Stimulated activated CD8-positive, alpha-beta memory T cell treated with anti-CD3 and anti-CD28 coated beads, Interleukin-15, amount 100 ng/mL, for 24 hours (primary cell): ENCODE data around the gene NEDD9.

Experiments used
- DNase-seq: peaks from one replicate; pipeline ENCODE4 v3.0.0-alpha.2; 2020; ENCODE audit warnings: low read depth

The NEDD9 gene

DNA sequence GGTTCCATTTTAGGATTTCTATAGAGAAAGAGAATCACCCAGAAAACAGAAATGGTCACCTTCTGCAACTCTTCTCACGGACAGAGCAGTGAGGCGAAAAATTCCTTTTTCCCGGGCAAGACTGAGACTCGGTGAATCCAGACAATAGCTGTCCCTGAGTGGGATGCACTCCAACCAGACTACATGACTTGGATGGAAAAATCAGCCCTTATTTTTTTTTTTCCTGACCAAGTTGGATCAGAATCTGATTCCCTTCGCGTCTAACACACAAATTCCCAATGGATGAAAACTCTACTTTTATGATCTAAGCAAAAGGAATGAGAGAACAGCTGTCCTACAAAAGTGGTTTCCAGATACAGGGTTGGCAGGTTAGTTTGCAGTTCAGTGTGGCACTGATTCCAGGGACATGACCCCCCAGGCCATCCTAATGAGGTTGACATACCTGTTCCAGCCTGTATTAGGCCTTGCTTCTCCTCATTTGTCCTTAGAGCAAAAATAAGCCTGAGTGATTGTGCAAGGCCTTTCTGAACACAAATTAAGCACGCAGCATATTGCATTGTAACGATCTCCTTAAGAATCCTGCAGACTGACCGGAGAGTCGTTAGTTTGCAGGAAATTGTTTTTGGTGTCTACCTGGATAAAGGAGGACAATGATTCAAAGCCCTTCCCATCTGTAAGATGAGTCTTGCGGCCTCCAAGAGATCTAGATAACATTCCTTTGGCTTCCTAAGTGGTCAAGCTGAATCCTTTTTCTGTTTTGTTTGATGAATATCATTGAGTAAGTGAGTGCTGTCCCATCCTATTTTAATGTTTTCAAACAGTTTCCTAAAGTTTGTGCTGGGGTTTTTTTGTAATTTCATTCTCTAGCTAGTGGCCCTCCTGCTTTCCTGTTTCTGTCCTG, 1.5 kb upstream of the NEDD9 start:
- no peak for DNase-seq

DNA sequence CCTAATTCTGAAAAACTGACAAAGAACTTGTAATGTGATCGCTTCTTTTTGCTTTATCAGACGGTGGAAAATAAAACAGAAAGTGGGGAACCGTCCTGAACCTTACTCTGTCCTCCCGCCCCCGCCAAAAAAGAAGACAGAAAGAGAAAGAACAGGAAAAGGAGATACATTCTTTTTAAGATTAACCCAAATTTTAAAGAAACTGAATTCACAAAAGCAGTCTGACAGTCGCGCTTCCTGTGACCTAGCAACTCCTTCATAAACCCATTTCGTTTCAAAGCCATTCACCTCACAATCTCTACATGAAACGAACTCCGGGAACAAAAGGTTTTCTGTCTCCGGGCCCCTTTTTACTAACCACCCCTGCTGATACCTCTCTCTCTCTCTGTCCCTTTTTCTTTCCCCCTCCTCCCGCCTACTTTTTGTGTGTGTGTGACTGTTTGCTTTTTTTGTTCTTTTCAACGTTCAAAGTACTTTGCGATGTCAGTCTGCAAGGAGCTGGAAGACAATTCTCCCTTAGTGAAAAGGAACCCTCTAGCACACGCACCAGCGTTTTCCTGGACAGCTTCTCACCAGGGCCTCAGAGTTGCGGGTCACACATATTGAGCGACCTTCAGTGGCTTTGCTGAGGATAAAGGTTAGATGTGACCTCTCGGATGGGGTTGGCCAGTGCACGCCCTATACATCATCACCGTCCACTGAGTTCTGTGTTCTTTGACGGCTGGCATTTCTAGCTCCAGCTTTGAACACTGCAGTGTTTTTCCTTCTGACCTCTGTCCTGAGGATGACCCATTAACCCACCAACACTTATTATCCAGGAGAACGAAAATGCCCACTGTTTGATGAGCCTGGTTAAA, 530 bp upstream of the NEDD9 start:
- no peak for DNase-seq

DNA sequence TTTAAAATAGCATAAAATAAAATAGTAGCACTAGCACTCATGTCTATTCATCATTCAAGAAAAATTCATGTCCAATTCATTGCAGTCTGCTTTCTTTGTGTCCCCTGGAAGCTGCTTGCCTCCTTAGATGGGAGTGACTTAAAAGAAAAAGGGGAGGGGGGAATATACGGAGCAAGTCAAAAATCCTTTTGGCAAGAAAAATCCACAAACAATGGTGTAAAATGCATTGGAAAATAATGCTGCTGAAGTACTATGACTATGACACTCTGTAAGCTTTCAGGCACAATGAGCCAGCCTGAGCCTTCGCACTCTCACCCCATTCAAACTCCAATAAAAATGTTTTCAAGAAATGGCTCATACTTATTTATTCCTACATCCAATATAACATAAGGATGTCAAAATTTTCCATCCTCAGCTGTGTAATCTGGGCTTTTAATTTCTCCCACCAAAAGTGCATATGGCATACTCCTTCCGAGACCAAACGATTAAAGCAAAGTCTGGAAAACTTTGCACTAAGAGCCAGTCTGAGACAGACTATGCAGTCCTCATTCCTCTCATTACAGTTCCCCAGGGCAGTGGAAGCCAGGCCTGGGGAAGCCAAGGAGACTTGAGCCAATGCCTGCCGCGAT, 790 bp downstream of the NEDD9 start:
- no peak for DNase-seq

DNA sequence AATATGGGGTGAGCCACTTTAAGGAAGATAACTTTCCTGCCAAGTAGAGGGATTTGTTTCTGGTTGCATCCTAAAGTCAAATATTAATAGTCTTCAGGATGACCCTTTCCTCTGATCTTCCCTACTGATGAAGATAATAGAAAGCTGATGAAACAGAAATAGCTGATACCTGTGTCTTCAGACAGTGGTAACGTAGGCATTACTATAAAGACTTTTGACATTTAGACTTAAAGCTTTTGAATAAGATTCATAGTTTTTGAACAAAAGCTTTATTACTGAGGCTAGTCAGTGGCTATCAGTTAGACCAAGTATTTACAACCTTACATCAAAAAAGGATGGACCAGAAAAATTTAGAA, 1.4 kb downstream of the NEDD9 start:
- no peak for DNase-seq

DNA sequence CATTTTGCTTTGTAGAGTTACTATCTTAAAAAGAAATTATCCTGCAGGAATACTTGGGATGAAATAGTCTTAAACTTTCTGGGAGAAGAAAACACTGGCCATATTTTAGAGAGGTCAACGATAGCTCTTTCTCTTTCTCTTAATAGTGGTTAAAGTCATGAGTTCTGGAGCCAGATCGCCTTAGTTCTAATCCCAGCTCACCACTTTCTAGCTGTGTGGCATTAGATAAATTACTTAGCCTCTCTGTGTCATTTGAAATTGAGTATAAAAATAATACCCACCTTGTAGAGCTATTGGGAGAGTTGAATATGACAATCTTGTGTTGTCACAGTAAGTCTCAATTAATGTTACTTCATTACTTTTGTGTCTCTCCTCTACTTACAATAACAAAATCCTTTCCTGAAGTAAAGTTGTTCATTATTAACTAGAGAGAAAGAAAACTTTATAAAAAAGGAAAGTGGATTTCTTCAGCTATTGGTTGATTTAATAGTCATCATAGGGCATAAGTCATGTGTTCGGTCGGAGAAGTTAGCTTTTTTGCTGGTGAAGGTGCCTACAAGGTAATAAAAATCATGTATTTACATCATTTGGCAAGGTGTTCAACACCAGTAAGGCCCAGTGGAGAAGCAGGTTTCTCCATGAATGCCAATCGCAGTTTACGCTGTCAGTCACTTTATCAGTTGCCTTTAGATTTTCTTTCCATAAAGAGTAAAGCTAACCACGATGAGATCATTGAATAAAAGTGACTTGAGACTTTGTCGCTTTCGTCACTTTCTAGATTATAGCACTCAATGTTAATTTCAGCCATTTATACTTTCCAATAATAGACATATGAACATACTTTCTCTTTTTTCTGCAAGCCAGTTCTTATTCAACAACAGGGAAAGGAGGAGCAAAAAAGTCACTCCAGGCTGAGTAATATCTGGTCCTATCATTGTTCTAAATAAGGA, 2.0 kb downstream of the NEDD9 start:
- DNase-seq = no peak

DNA sequence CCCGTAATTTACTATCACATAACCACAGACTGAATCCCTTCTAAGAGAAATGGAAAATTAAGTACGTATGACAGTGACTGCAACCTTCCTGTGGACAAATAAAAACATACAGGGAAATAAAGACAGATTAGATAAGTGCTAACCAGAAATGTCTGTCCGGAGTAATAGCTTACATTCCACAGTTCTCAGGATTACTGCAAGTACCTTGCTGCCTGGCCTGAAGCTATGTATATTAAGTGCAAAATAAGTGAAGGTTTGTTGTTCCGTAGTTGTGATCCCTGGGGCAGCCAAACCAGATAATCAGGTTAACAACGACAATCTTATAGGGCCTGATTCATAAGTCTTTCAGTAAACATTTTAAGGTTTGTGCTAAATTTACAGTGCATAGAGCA, 2.8 kb downstream of the NEDD9 start:
- DNase-seq = no peak

DNA sequence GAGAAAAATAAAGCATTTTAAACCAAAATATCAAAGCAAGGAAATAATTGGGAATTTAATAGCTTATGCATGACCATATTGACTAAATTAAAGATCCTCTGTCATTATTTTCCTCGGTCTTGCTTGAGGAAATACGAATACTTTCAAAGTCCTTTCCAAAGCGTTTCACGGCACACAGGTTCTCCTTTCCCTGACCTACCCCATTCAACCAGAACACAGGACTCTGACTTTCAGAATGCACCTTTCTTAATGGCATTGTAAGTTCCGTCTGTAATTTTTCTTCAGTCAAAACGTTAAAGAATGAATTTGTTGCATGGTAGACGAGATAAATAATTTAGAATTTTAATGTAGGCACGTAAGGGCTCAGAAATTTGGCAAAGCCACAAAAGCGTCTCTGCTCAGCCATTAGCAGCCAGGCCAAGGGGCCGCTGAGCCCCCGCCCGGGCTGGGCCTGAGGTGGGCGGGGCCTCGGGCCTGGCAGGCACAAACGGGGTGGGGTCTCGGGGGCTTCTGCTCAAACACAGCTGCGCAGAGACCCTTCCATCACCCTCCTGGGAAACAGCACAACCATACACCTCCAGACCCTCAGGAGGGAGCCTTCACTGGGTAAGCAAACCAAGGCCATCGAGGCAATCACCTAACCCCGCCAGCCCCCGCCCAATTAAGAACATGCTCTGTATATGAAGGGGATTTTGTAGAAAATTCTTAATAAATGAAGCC, 3.4 kb downstream of the NEDD9 start:
- no peak for DNase-seq

DNA sequence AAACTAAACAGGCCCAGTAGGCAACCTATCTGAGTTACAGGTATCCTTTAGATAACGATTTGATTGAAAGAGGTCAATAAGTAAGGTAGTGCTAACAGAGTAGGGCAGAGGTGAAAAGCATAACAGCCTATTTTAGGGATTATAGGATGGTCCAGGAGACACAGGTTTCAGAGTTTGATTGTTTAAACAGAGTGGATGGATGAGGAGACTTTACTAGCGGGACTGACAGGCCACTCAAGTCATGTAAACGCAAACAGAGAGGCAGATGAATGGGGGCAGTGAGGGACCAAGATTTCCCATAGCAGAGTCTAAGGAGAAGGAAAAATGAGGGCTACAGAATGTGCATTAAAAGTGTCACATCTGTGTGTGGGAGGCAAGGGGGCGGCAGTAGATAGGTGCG, 4.8 kb downstream of the NEDD9 start:
- DNase-seq = no peak

DNA sequence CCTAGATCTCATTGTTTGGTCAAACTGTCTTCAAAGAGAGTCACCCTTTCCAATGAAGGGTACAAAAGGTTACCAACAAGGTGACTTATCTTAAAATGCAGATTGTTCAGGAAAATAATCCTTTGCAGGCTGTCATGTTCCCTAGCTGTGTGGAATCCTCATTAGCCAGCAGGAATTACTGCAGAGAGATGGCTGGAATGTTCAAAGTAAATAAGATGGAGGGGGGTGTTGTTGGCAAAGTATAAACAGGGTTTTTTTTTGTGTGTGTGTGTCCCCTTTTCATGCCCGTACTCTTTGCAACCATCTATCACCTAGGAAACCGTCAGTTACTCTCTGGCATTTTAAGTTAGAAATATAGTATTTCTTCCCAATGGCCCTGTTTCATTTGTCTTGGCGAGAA, 6.5 kb downstream of the NEDD9 start:
- DNase-seq = no peak

DNA sequence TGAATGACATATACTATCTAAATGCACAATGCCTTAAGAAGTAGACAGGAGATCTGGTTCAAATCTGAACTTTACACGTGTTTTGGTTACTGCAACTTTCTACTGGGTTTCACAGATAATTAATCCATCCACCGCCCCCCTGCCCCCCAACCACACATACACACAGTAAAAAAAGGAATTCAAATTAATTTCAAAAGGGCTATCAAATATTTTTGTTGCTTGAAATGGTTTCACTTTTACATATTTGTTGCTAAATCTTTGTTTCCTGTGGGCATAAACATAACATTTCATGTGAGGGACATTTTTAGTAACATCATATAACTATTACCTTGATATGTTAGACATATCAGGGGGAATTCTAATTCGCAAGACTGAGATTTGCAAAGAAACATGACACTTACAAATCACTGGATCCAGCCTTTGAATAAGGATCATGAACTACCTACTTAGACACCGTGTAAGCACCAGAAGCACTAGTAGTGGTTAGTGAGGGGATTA, 7.5 kb downstream of the NEDD9 start:
- no peak for DNase-seq

DNA sequence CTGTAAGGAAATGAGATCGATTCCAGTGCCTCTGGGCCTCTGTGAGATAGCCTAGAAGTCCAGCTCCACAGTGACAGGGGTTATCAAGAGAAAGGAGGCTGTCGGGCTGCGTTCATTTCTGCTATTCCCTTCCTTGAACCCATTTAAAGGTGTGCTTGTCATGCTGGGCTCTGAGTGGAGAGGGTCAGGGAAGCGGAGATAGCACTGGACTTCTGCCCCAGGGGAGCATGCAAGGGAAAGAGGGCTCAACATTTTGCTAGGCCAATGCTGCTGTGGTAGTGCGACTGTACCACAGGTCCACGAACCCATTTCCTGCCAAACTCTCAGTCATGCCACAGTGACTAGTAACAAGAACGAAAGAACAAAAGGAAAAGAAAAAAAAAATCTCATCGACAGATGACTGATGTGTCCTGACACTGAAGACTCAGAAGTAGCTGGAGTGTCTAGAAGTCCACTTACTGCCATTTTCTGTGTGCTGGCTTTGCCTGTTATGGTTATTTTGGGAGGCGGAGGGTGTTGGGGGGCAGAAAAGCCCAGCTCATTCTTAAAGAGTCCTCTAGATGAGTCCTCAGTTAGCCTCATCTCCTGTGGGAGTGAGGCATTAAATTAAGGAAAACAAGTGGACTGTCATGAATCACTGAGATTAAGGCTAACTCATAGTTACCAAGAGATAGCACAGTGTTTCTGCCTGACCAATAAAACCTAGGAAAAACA, 8.1 kb downstream of the NEDD9 start:
- no peak for DNase-seq

DNA sequence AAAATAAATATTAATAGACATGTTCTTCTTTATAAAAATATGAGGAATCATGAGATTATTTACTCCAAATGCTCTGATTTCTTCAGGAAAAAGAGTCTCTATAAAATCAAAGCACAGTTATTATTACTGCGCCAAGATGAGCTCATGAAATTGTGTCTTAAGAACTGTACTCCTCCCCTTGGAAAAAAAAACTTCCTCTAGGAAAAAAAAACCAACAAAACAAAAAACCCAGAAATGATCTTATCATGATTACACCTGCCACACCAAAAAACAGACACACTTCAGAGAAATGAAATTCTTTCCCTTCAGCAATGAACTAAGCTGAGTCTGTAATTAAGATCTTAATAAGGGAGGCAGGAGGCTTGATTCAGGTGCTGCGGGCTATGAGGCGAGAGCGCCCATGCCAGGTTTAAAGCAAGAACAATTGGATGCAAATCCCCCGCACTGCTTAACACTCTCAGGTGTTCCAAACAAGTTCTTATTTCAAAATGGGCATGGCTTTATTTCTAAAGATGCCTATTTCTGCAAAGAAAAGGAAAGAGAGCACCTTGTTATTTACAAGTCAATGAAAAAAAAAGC, 9.1 kb downstream of the NEDD9 start:
- no peak for DNase-seq

DNA sequence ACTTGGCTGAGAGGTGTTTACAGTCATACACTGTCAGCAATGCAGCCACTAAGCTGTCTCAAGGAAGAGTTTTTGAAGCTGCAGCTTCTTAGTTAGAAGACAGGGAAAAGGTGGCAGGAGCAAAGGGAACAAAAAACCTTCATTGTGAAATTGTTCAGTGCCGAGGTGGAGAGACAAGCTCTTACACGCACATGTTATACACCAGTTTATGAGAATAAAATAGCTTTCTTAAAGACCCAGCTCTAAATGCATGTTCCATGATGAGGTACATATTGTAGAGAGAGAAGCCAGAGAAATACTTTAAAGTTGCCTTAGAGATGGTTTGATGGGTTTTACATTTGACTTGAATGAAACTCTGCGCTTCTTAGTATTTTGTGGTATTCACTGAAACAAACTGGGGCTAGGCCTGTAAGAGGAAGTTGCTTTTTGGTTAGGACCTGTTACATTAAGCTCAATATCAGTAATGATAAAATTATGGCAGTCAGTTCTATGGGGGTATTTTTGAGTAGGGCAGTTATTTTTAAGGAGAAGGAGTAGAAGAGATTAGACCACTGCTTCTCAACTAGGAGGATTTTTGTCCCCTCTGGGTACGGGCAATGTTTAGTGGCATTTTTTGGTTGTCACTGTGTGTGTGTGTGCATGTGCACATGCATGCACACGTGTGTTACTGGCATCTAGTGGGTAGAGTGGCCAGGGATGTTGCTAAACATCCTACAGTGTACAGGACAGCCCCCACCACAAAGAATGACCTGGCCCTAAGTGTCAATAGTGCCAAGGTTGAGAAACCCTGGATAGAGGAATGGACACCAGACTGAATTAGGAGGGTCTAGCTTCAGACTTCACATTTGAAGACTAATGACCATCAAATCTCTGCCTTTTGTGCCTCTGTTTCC, 9.8 kb downstream of the NEDD9 start:
- no peak for DNase-seq

DNA sequence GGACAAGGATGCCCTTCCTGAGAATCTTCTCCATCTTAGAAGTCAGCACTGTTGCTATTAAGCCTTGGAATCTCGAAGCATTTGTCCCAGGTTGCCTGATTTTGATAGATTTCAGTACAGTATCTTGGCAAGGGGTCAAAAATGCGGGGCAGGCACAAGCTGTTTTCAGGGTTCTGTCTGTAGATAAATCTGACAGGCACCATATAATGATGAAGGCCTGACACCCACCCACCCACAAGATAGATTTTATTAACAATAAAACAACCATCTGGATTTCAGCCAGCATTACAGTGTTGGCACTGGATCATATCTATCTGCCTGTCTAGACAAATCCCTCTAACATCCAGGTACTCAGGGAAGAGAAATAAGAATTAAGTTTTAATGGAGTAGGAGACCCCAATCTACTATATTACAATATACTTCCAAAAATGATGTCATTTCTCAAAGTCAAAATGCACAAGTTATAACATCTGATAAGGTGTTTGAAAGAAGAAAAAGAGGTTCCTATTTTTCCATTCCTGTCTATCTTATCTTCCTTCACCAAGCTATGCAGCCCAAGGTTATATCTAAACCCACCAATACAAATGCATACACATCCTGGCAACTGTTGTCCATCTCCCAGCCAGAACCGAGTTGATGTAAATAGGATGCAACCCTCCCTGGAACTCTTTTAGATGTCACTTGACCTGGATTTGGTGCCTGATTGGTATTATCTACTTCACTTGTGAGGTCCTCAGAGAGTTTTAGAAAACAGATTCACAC, 10.7 kb downstream of the NEDD9 start:
- DNase-seq = no peak

DNA sequence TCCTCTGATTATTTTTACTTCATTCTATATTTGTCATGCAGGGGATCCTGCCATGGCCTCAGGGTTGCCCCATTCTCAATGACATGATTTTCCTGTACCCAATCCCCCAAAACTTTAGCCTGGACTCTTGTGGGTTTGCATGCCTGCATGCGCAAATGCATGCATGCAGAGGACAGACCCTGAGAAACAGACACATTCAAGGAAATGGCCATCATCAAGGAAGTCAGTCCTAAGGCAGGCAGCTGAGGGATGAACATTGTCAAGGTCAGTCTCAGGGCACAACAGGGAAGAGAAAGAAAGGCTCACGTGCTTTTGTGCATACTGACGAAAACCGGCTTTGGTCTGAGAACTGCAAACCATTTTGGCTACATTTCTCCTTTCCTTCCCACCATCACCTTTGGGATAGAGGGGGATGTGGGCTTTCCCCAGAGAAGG, 13.1 kb downstream of the NEDD9 start:
- no peak for DNase-seq

DNA sequence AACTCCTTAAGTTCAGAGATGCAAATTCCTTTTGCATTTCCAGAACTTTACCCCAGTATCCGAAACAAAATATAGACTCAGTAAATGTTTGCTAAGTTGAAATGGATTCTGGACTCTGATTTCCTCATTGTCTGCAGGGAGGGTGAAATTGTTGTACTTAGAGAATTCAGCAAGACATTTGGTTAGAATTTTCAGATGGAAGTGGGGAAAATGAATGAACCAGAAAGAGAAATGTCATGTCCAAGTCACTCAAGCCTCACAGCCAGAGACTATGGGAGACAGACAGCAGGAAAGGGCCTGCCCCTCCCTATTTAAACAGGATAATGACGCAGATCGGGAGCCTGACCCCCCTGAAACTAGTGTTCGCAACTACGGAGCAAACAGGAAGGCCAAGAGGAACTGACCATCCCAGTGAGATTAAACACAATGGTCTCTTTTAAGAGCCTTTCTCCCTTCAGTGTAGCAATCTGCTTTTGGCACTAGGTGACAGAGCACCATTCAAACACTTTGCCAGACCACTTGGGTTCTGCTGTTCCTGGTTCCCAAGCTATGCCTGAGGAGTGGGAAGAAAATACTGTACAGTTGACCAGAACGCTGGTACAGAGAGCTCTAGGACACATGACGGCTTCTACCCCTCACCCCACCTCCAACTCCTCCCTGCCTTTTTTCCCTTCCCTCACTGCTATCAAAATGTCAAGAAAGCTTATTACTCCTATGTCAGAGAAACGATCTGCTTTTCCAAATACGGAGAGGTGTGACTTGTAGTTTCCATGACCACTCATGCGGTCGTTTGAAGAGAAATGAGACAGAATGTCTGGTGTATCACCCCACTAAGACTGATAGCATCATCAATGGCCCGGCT, 13.7 kb downstream of the NEDD9 start:
- DNase-seq = no peak

DNA sequence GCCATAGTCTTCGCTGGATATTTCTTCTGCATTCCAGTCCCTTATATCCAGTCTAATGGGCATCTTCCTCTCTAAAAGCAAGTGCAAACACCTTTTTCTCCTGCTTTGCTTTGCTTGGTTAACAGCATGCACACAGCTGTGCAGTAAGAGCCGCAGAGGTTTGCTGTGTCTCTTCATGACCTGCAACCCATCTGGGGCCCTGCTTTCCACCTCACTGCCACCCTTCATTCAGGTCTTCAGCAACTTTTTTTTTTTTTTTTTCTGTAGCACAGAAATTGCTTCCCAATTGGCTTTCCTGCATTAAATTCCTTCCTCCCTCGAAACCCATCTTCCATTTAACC, 14.4 kb downstream of the NEDD9 start:
- DNase-seq = no peak
